Gastroesophageal sphincter (tissue), 4 donors: ENCODE results near the gene UAP1L1. TPM values are rescaled to one million over a fixed set of nuclear protein-coding genes. Genes with fewer than 3 reads are reported as not detected.

Experiments used
- ATAC-seq: fragments of 150-250 bp; one replicate; pipeline ENCODE4 v1.9.1; 2016; ENCODE audit warnings: mild to moderate bottlenecking, moderate library complexity
- H3K27ac ChIP-seq, 4 donors: fragments of 200-600 bp; sonication (generic) in 3 of 4; 1 replicate in 3 of 4; 2 replicates in 1 of 4; pipeline ENCODE4 v1.5.1; 2016 to 2019
- H3K27me3 ChIP-seq: fragments of 200-600 bp; sonication (generic); one replicate; pipeline ENCODE4 v1.5.1; 2019
- H3K36me3 ChIP-seq, 2 donors: fragments of 200-600 bp; sonication (generic); one replicate each; pipeline ENCODE4 v1.5.1; 2019; ENCODE audit warnings: control low read depth in 1 of 2
- H3K4me1 ChIP-seq, 3 donors: fragments of 200-600 bp; sonication (generic); 1 replicate in 2 of 3; 2 replicates in 1 of 3; pipeline ENCODE4 v1.5.1; 2016 to 2019; ENCODE audit warnings: control low read depth in 2 of 3
- H3K4me3 ChIP-seq, 2 donors: fragments of 200-600 bp; sonication (generic); one replicate each; pipeline ENCODE4 v1.5.1; 2019; ENCODE audit warnings: mild to moderate bottlenecking in 1 of 2, moderate library complexity in 1 of 2
- H3K9me3 ChIP-seq, 3 donors: fragments of 200-600 bp; sonication (generic); one replicate each; pipeline ENCODE4 v1.5.1; 2017 to 2019; ENCODE audit warnings: control low read depth in 2 of 3
- EP300 ChIP-seq: sonication (generic); formaldehyde crosslinking; IDR thresholded peaks from one replicate; pipeline ENCODE4 v1.6.1; 2017; ENCODE audit warnings: antibody characterized with exemption, mild to moderate bottlenecking
- POLR2A ChIP-seq, 2 donors: fragments of 450-650 bp; IDR thresholded peaks; one replicate each; pipeline ENCODE4 v1.6.1; 2017; ENCODE audit warnings: antibody characterized with exemption in 2 of 2, mild to moderate bottlenecking in 2 of 2, moderate library complexity in 1 of 2
- POLR2AphosphoS5 ChIP-seq: sonication (generic); formaldehyde crosslinking; IDR thresholded peaks from one replicate; pipeline ENCODE4 v1.6.1; 2017; ENCODE audit warnings: antibody characterized with exemption
- WGBS, 2 donors: methylation state at CpG; one replicate each; pipeline ENCODE4 v1.1.5; 2018; ENCODE audit warnings: low coverage in 1 of 2; 5-methylcytosine and 5-hydroxymethylcytosine counted together
- total RNA-seq, 4 donors: library from RNA; depleted of rRNA; stranded (reverse); fragments of >200 nt; gene quantifications; one replicate each; pipeline ENCODE4 v1.1.0, GENCODE V29; 2016
- TF ChIP-seq, protein P1 (sequence below), 4 experiments: fragments of 200-600 bp in 2 of 4; fragments of 450-650 bp in 2 of 4; sonication (generic) in 1 of 4; IDR thresholded peaks; one replicate each; pipeline ENCODE4 v1.5.1; 2017 to 2019; ENCODE audit warnings: antibody characterized with exemption in 4 of 4, mild to moderate bottlenecking in 2 of 4, moderate library complexity in 2 of 4

Gene UAP1L1
- total RNA-seq, 4 donors from 2014 or later, result 4.2 to 7.3 (median 6.0) TPM

DNA sequence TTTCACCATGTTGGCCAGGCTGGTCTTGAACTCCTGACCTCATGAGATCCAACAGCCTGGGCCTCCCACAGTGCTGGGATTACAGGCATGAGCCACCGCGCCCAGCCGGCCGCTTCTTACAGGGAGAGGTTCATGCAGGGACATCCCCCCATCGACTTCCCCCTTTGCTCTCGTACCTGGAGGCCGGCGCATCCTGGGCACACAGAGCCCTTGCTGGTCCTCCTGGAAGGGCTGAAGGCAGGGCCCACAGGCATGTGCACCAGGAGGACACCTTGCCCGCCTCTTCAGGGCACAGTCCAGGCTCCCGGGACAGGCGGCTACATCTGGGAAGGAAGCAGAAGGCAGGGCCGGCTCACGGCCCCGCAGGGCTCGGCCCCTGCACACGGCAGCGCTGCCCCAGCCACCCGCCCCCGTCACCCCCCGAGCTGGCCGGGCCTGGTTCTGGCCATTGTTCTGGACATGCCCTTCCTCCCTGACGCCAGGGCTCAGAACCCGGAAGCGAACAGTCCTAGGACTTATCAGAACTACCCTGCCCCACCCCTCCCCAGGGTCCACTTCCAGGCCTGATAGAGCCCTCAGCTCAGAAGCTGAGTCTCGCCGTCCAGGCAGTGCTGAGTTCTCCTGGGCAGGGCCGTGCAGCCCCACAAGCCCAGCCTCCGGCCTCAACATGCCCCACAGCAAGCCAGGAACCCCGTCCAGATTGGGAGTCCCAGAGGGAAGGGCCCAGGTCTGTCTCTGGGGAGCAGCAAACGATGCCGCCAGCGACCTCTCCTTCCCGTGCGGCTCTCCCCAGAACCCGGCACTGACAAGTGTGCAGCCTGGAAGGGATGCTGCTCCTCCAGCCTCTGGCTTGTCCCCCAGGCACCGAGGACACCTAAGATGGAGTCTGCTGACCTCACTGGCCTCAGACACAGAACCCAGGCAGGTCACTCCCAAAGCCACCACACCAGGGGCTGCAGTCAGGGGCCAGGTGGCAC is 34.3 kb upstream of the UAP1L1 start:
- Histone ChIP-seq H3K36me3 (peaks cover 0 to 48% of the 10 kb centered on the region in 2 donors), H3K4me1 (peaks cover 0 to 41% (median 12%) of the 10 kb centered on the region in 3 donors), H3K9me3 (no peaks in the 10 kb centered on the region), H3K27me3 (peaks cover 15% of the 10 kb centered on the region), H3K27ac (peak overlapping the region in 3 of 4 donors; percentile 43 to 83 (median 75)), H3K4me3 (peak overlapping the region in 1 of 2 donors; percentile 73)
- TF ChIP-seq POLR2AphosphoS5 (no peak), EP300 (no peak), POLR2A (IDR thresholded peaks at IDR 0.05) (no peak)
- TF ChIP-seq, protein P1, sequence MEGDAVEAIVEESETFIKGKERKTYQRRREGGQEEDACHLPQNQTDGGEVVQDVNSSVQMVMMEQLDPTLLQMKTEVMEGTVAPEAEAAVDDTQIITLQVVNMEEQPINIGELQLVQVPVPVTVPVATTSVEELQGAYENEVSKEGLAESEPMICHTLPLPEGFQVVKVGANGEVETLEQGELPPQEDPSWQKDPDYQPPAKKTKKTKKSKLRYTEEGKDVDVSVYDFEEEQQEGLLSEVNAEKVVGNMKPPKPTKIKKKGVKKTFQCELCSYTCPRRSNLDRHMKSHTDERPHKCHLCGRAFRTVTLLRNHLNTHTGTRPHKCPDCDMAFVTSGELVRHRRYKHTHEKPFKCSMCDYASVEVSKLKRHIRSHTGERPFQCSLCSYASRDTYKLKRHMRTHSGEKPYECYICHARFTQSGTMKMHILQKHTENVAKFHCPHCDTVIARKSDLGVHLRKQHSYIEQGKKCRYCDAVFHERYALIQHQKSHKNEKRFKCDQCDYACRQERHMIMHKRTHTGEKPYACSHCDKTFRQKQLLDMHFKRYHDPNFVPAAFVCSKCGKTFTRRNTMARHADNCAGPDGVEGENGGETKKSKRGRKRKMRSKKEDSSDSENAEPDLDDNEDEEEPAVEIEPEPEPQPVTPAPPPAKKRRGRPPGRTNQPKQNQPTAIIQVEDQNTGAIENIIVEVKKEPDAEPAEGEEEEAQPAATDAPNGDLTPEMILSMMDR (IDR thresholded peaks at IDR 0.05), result no peak
- peak; percentile 35 for ATAC-seq
- no CpG with 5 or more reads among the region's 36 CpGs for WGBS, 2 donors

DNA sequence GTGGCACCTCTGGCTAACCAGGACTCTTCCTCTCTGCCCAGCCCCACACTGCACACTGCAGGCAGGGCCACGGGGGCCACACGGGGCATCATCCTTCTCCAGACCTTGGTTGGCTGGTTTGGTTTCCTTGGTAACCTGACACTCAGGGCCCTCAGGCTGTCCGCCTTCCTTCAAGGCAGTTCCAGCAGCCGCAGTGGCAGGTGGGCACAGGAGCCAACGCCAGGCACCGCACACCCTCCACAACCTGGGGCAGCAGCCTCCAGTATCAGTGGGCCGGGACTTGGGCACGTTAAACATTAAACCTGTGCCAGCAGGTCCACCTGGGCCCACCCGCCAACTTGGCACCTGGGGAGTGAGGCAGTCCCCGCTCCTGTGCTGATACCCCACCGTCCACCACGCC is 33.3 kb upstream of the UAP1L1 start:
- Histone ChIP-seq H3K36me3 (peaks cover 0 to 38% of the 10 kb centered on the region in 2 donors), H3K9me3 (no peaks in the 10 kb centered on the region), H3K4me1 (peaks cover 0 to 47% (median 12%) of the 10 kb centered on the region in 3 donors), H3K4me3 (peak overlapping the region in 1 of 2 donors; percentile 73), H3K27me3 (peaks cover 25% of the 10 kb centered on the region), H3K27ac (peak overlapping the region in 3 of 4 donors; percentile 37 to 83 (median 75))
- TF ChIP-seq POLR2A (IDR thresholded peaks at IDR 0.05) (no peak), POLR2AphosphoS5 (no peak), EP300 (no peak)
- TF ChIP-seq, protein P1 (IDR thresholded peaks at IDR 0.05), result no peak
- ATAC-seq, result no peak
- 100% methylated on average over 1 of the region's 12 CpGs; no CpG with 5 or more reads in 1 of the 2 donors for WGBS, 2 donors

DNA sequence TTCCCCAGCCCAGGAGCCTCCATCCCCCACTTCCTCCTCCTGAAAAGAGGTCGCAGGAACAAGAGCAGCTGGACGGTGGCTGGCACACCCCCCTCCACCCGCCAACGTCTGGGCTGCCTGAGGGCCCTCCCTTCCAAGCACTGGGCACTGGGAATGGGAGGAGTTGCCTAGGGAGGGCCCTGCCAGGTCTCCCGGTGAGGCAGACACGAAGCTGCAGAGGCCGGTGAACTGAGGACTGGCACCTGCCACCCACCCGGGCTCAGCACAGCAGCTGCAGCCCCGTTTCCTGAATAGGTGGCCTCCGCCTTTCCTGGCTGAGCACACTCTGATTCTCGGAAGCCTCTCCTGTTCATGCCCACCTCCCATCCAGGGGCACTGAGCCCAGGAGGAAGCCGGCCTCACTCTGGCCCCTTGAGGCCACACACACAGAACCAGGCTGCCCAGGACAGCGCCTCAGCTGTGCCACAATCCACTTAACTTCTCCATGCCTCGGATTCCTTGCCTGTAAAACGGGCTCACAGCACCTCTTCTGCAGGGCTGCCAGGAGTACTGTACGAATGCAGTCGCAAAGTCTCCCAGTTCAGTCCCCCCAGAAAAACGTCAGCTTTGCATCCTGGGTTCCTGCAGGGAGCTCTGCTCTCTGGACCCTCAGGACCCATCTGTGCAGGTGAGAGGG is 32.7 kb upstream of the UAP1L1 start:
- H3K36me3 ChIP-seq, result peaks cover 0 to 32% of the 10 kb centered on the region in 2 donors
- ATAC-seq, result peak; percentile 29

DNA sequence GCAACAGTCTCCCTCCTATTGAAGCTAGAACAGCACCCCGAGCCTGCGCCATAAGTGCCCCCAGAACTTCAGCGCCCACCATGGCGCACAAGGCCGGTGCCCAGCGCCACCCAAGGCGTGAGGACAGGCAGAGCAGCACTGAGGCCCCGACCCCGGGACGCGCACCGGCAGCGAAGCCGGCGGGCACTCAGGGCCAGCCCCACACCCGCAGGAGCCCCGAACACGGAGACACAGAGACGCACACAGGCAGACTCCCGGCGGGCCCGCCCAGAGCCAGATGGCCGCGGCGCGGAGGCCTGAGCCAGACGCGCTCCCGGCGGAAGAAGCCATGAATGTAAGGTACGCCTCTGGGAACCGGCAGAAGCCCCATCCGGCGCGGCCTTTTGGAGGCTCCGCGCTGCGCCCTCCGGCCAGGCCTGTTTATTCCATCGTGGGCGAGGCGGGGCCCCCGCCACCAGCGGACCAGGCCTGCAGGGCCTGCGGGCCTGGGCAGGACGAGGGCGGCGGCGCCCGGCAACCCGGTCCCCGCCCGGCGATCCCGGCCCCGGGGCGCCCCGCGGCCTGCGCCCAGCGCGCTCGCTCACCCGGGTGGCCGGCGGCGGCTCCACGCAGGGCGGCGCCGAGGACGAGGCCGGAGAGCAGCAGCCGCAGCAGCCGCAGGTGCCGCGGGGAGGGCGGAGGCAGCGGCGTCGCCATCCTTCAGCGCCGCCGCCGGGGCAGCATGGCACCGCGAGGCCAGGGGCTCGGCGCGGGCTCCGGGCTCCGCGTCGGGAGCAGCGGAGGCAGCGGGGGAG is 31.8 kb upstream of the UAP1L1 start:
- Histone ChIP-seq H3K9me3 (no peaks in the 10 kb centered on the region), H3K36me3 (peaks cover 0 to 23% of the 10 kb centered on the region in 2 donors), H3K4me3 (peak overlapping the region; percentile 45 to 73), H3K27me3 (peaks cover 39% of the 10 kb centered on the region), H3K4me1 (peaks cover 0 to 55% (median 12%) of the 10 kb centered on the region in 3 donors), H3K27ac (peak overlapping the region in 3 of 4 donors; percentile 78 to 83 (median 81))
- TF ChIP-seq POLR2A (IDR thresholded peaks at IDR 0.05), result no peak
- TF ChIP-seq, protein P1 (IDR thresholded peaks at IDR 0.05), result no peak
- no peak for TF ChIP-seq POLR2AphosphoS5
- no peak for TF ChIP-seq EP300
- ATAC-seq, result peak; percentile 29
- WGBS, 2 donors, result 0% methylated on average over 1 to 10 of the region's 96 CpGs

More for the DNA sequence above, 32.7 kb upstream of the UAP1L1 start:
- H3K9me3 ChIP-seq, result no peaks in the 10 kb centered on the region
- no CpG with 5 or more reads among the region's 18 CpGs for WGBS, 2 donors
- TF ChIP-seq POLR2A (IDR thresholded peaks at IDR 0.05) (no peak), POLR2AphosphoS5 (peak; percentile 41)
- peak overlapping the region in 3 of 4 donors; percentile 78 to 83 (median 81) for H3K27ac ChIP-seq
- peak overlapping the region; percentile 45 to 73 for H3K4me3 ChIP-seq
- H3K4me1 ChIP-seq, result peaks cover 0 to 53% (median 12%) of the 10 kb centered on the region in 3 donors
- peaks cover 31% of the 10 kb centered on the region for H3K27me3 ChIP-seq
